H1 (cell line): ENCODE results near the gene SYNCRIP. TPM values are rescaled to one million over a fixed set of nuclear protein-coding genes. Genes with fewer than 3 reads are reported as not detected.

Experiments used
- CTCF ChIA-PET: fragments of 300-600 bp; sonication (Branson Sonifier 250); formaldehyde crosslinking; loops from one replicate; lab custom pipeline; 2021; ENCODE audit not compliant: partially characterized antibody; lab: Charles Lee
- POLR2A ChIA-PET: fragments of 300-600 bp; sonication (Branson Sonifier 250); formaldehyde crosslinking; loops from one replicate; lab custom pipeline; 2021; ENCODE audit warnings: inconsistent platforms; ENCODE audit not compliant: partially characterized antibody; lab: Charles Lee
- DNase-seq, 2 experiments: peaks; one replicate each; pipeline versions ENCODE4 v3.0.0 to v3.0.0-alpha.2; 2010 to 2022; ENCODE audit warnings: low spot score in 2 of 2, low read depth in 1 of 2, mixed read lengths in 1 of 2
- FAIRE-seq: peaks from 2 replicates; lab custom pipeline; 2011; peaks lifted over from hg19 to GRCh38; lab: Jason Lieb, UNC
- H2AFZ ChIP-seq: 2 replicates; pipeline ENCODE4 v1.8.1; 2012; ENCODE audit warnings: low read length, inconsistent platforms
- H2AK5ac ChIP-seq: 2 replicates; pipeline ENCODE4 v1.6.1; 2013; ENCODE audit warnings: low read depth, low read length
- H2BK120ac ChIP-seq: replicated peaks from 2 replicates; pipeline ENCODE3; 2013; ENCODE audit warnings: low read depth, low read length, inconsistent platforms
- H2BK12ac ChIP-seq: 2 replicates; pipeline ENCODE4 v1.6.1; 2013; ENCODE audit warnings: low read depth, low read length
- H2BK15ac ChIP-seq: 2 replicates; pipeline ENCODE4 v1.6.1; 2013; ENCODE audit warnings: low read length
- H2BK20ac ChIP-seq: 2 replicates; pipeline ENCODE4 v1.6.1; 2013; ENCODE audit warnings: low read length
- H2BK5ac ChIP-seq: 2 replicates; pipeline ENCODE4 v1.6.1; 2013; ENCODE audit warnings: low read depth, low read length
- H3K14ac ChIP-seq: 2 replicates; pipeline ENCODE4 v1.6.1; 2013; ENCODE audit warnings: inconsistent platforms; ENCODE audit not compliant: insufficient read length
- H3K18ac ChIP-seq: 2 replicates; pipeline ENCODE4 v1.6.1; 2013; ENCODE audit warnings: low read length; ENCODE audit errors: extremely low read depth
- H3K23ac ChIP-seq: 2 replicates; pipeline ENCODE4 v1.6.1; 2013; ENCODE audit warnings: inconsistent platforms; ENCODE audit not compliant: insufficient read length
- H3K23me2 ChIP-seq: 2 replicates; pipeline ENCODE4 v1.6.1; 2013; ENCODE audit warnings: low read depth, low read length
- H3K27ac ChIP-seq: 2 replicates; pipeline ENCODE4 v1.6.1; 2011; ENCODE audit warnings: low read depth, low read length, inconsistent platforms
- H3K27me3 ChIP-seq, 4 experiments: replicated peaks in 1 of 4; 1 replicate in 1 of 4; 2 replicates in 3 of 4; pipeline versions ENCODE4 v1.6.1 to v1.8.1; 2011 to 2013; ENCODE audit warnings: low read length in 3 of 4, mild to moderate bottlenecking in 3 of 4, inconsistent platforms in 2 of 4, mixed read lengths in 2 of 4, moderate library complexity in 1 of 4; ENCODE audit not compliant: control insufficient read depth in 3 of 4, insufficient read depth in 3 of 4; ENCODE audit errors: extremely low read depth in 1 of 4
- H3K36me3 ChIP-seq, 4 experiments: 2 replicates each; pipeline versions ENCODE4 v1.6.1 to v1.8.1; 2011 to 2013; ENCODE audit warnings: mild to moderate bottlenecking in 4 of 4, low read length in 3 of 4, moderate library complexity in 2 of 4, control low read depth in 1 of 4, inconsistent platforms in 1 of 4; ENCODE audit not compliant: insufficient read depth in 4 of 4, control insufficient read depth in 2 of 4
- H3K4ac ChIP-seq: replicated peaks from 2 replicates; pipeline ENCODE3; 2013; ENCODE audit warnings: low read length, low read depth, mixed read lengths, inconsistent platforms; ENCODE audit not compliant: insufficient read length
- H3K4me1 ChIP-seq, 4 experiments: replicated peaks in 1 of 4; 1 replicate in 1 of 4; 2 replicates in 3 of 4; pipeline versions ENCODE4 v1.6.1 to v1.8.1; 2011 to 2013; ENCODE audit warnings: low read length in 3 of 4, inconsistent platforms in 2 of 4, mixed read lengths in 1 of 4; ENCODE audit not compliant: insufficient read depth in 4 of 4, control insufficient read depth in 3 of 4
- H3K4me2 ChIP-seq, 2 experiments: 2 replicates each; pipeline versions ENCODE4 v1.6.1 to v1.8.1; 2011 to 2013; ENCODE audit warnings: low read depth in 2 of 2, low read length in 2 of 2, control low read depth in 1 of 2, inconsistent platforms in 1 of 2, mild to moderate bottlenecking in 1 of 2; ENCODE audit not compliant: insufficient read depth in 1 of 2
- H3K4me3 ChIP-seq, 4 experiments: fragments of 200-600, 300-600 bp in 1 of 4; sonication (generic), shearing (Covaris generic), sonication (Bioruptor Twin) in 1 of 4; 2 replicates each; pipeline versions ENCODE4 v1.5.1 to v1.8.1; 2011 to 2016; ENCODE audit warnings: low read length in 4 of 4, low read depth in 3 of 4, control low read depth in 2 of 4, inconsistent platforms in 2 of 4, mild to moderate bottlenecking in 2 of 4, mixed read lengths in 1 of 4, moderate library complexity in 1 of 4; ENCODE audit not compliant: insufficient read depth in 2 of 4; ENCODE audit errors: extremely low read depth in 1 of 4
- H3K56ac ChIP-seq: replicated peaks from 2 replicates; pipeline ENCODE3; 2013; ENCODE audit warnings: low read depth, mild to moderate bottlenecking, mixed read lengths, low read length, inconsistent platforms; ENCODE audit not compliant: insufficient read length
- H3K79me1 ChIP-seq: 2 replicates; pipeline ENCODE4 v1.6.1; 2013; ENCODE audit warnings: low read depth, low read length, control low read depth
- H3K79me2 ChIP-seq, 2 experiments: 2 replicates each; pipeline versions ENCODE4 v1.6.1 to v1.8.1; 2012 to 2013; ENCODE audit warnings: low read length in 2 of 2, mild to moderate bottlenecking in 2 of 2, inconsistent platforms in 1 of 2; ENCODE audit not compliant: insufficient read depth in 2 of 2, control insufficient read depth in 1 of 2
- H3K9ac ChIP-seq, 4 experiments: replicated peaks in 1 of 4; 1 replicate in 1 of 4; 2 replicates in 3 of 4; pipeline versions ENCODE4 v1.6.1 to v1.8.1; 2011 to 2013; ENCODE audit warnings: low read depth in 3 of 4, low read length in 3 of 4, control low read depth in 2 of 4, mild to moderate bottlenecking in 2 of 4, moderate library complexity in 2 of 4, inconsistent platforms in 1 of 4; ENCODE audit errors: extremely low read depth in 1 of 4
- H3K9me3 ChIP-seq, 2 experiments: 2 replicates each; pipeline versions ENCODE4 v1.6.1 to v1.8.1; 2012 to 2013; ENCODE audit warnings: mild to moderate bottlenecking in 2 of 2, moderate library complexity in 2 of 2, control low read depth in 1 of 2, inconsistent platforms in 1 of 2, low read depth in 1 of 2, low read length in 1 of 2, mixed read lengths in 1 of 2; ENCODE audit not compliant: insufficient read depth in 2 of 2
- H4K20me1 ChIP-seq, 2 experiments: replicated peaks in 1 of 2; 2 replicates each; pipeline versions ENCODE3 to v1.8.1; 2011 to 2013; ENCODE audit warnings: inconsistent platforms in 2 of 2, low read length in 2 of 2, mild to moderate bottlenecking in 1 of 2; ENCODE audit not compliant: insufficient read depth in 2 of 2, control insufficient read depth in 1 of 2
- H4K5ac ChIP-seq: 2 replicates; pipeline ENCODE4 v1.6.1; 2013; ENCODE audit warnings: low read length, low read depth, mixed read lengths, inconsistent platforms; ENCODE audit not compliant: insufficient read length
- H4K8ac ChIP-seq: 2 replicates; pipeline ENCODE4 v1.8.0; 2013; ENCODE audit warnings: mild to moderate bottlenecking, moderate library complexity, low read length, inconsistent platforms; ENCODE audit not compliant: insufficient read depth; ENCODE audit errors: extremely low read depth
- H4K91ac ChIP-seq: replicated peaks from 2 replicates; pipeline ENCODE3; 2013; ENCODE audit warnings: low read length, mixed read lengths, inconsistent platforms; ENCODE audit not compliant: insufficient read length
- KDM5A ChIP-seq: fragments of 200-600 bp; IDR thresholded peaks from 2 replicates; pipeline ENCODE4 v1.7.1; 2012; ENCODE audit warnings: mild to moderate bottlenecking, low read length, inconsistent platforms, mixed read lengths
- NANOG ChIP-seq: IDR thresholded peaks from 2 replicates; pipeline ENCODE4 v1.6.1; 2011; ENCODE audit warnings: low read length, low read depth, mild to moderate bottlenecking, inconsistent platforms; ENCODE audit not compliant: insufficient read depth, poor library complexity, severe bottlenecking
- RAD21 ChIP-seq, 2 experiments: IDR thresholded peaks in 1 of 2; conservative IDR thresholded peaks in 1 of 2; 2 replicates each; pipeline ENCODE4 v1.6.1; 2011; ENCODE audit warnings: low read depth in 2 of 2, low read length in 2 of 2, improper control_type of control experiment in 1 of 2, inconsistent platforms in 1 of 2, mild to moderate bottlenecking in 1 of 2, moderate library complexity in 1 of 2
- RNF2 ChIP-seq: fragments of 200-900, 300-1000 bp; sonication (generic); IDR thresholded peaks from 2 replicates; pipeline ENCODE4 v1.7.1; 2016; ENCODE audit warnings: borderline replicate concordance, low read depth, mild to moderate bottlenecking, antibody characterized with exemption, low read length; ENCODE audit not compliant: poor library complexity, severe bottlenecking; ENCODE audit errors: missing control alignments
- SP2 ChIP-seq: IDR thresholded peaks from 2 replicates; pipeline ENCODE4 v1.6.1; 2012; ENCODE audit warnings: mild to moderate bottlenecking, low read length, inconsistent platforms
- TAF1 ChIP-seq: IDR thresholded peaks from 2 replicates; pipeline ENCODE4 v1.6.1; 2011; ENCODE audit warnings: mild to moderate bottlenecking, low read depth, low read length
- TEAD4 ChIP-seq: IDR thresholded peaks from 2 replicates; pipeline ENCODE4 v1.6.1; 2012; ENCODE audit warnings: low read depth, low read length, inconsistent platforms, mixed read lengths
- YY1 ChIP-seq: IDR thresholded peaks from 2 replicates; pipeline ENCODE4 v1.6.1; 2011; ENCODE audit warnings: low read depth, mild to moderate bottlenecking, low read length
- WGBS, 2 experiments: shearing (Covaris generic) in 1 of 2; methylation state at CpG; one replicate each; pipeline versions ENCODE4 v1.1.6 to v1.1.7; 2013 to 2015; ENCODE audit warnings: low lambda C conversion rate in 2 of 2, mixed read lengths in 2 of 2, inconsistent platforms in 1 of 2, low coverage in 1 of 2, missing lambda C conversion rate in 1 of 2; ENCODE audit not compliant: insufficient replicate concordance in 2 of 2, insufficient coverage in 1 of 2, insufficient read length in 1 of 2; ENCODE audit errors: extremely low coverage in 1 of 2, missing lambda C conversion rate in 1 of 2; 5-methylcytosine and 5-hydroxymethylcytosine counted together
- polyA plus RNA-seq, 7 experiments: library from polyadenylated mRNA; depleted of rRNA in 3 of 7; stranded (reverse) in 5 of 7; unstranded in 2 of 7; fragments of >200 nt in 5 of 7; fragments of 200-250 nt in 2 of 7; gene quantifications; 1 replicate in 5 of 7; 2 replicates in 1 of 7; 4 replicates in 1 of 7; pipeline versions ENCODE4 v1.2.1 to v1.2.3, GENCODE V29; 2011 to 2013; ENCODE audit warnings: missing spikeins in 2 of 7, mixed read lengths in 2 of 7
- total RNA-seq: library from RNA; stranded (reverse); fragmentation: NEBNext Ultra II Directional; extraction: Animal tissue kit (Norgen Biotek cat#: 25700); gene quantifications from 2 replicates; pipeline ENCODE4 v1.2.1, GENCODE V29; 2021
- TF ChIP-seq, protein P1 (sequence below): IDR thresholded peaks from 2 replicates; pipeline ENCODE4 v1.6.1; 2012; ENCODE audit warnings: inconsistent platforms

The SYNCRIP gene
- total and polyA plus RNA-seq, 2 of the 8 experiments (the other 6 are each of a cell fraction or from before 2014, with no cell fraction given) = 16.8 to 219 TPM

DNA sequence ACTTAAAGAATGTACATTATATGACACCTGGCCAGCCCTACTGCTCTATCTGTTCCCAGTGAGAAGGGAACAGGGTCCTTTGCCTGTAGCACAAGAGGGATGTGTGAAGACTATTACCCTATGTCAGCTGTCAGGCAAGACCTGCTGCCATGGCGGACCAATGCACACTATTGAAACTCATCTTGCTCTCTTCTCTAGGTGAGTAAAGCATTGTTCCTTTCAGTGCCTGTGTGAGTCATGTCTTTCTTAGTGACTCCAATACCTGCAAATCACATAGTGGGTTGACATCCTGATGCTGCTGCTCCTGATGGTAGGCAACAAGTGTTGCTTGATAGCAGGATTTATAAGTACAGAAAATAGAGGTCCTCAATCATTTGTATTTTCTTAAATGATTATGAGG lies 48.8 kb upstream of the SYNCRIP start:
- H3K9me3 ChIP-seq = no peaks in the 10 kb centered on the region
- H3K56ac ChIP-seq = no peak overlapping the region
- 93% methylated on average over 1 of the region's 1 CpG; no CpG with 5 or more reads in 1 of the 2 experiments for WGBS, 2 experiments
- H2AK5ac ChIP-seq = no peak overlapping the region
- no peak overlapping the region for H2BK120ac ChIP-seq
- no peak overlapping the region for H3K14ac ChIP-seq
- H2BK15ac ChIP-seq = no peak overlapping the region
- H3K27me3 ChIP-seq = no peaks in the 10 kb centered on the region
- H3K4me3 ChIP-seq = no peak overlapping the region
- no peak overlapping the region for H3K9ac ChIP-seq
- no peak overlapping the region for H3K27ac ChIP-seq
- H2AFZ ChIP-seq = no peak overlapping the region
- H3K4me2 ChIP-seq = no peak overlapping the region
- TF ChIP-seq, protein P1, sequence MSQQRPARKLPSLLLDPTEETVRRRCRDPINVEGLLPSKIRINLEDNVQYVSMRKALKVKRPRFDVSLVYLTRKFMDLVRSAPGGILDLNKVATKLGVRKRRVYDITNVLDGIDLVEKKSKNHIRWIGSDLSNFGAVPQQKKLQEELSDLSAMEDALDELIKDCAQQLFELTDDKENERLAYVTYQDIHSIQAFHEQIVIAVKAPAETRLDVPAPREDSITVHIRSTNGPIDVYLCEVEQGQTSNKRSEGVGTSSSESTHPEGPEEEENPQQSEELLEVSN = no peak
- TF ChIP-seq NANOG = no peak
- no peak for TF ChIP-seq SP2
- TF ChIP-seq KDM5A = no peak
- no peak for TF ChIP-seq YY1
- TF ChIP-seq RAD21 (IDR thresholded peaks at IDR 0.05 in 1 of 2, conservative IDR thresholded peaks at IDR 0.05 in 1 of 2; ENCODE audit: low read depth in 2 of 2, low read length in 2 of 2) = no peak
- TF ChIP-seq TAF1 = no peak
- TF ChIP-seq RNF2 = no peak
- no peak for TF ChIP-seq TEAD4
- no peak for DNase-seq
- no peak overlapping the region for H2BK20ac ChIP-seq
- no peaks in the 10 kb centered on the region for H3K36me3 ChIP-seq
- ChIA-PET POLR2A (interaction anchor here (3.4 kb wide), 1 partner anchor 14 kb away, joined by 35 read pairs; no protein-coding TSS in a partner anchor), CTCF (no interaction called here)
- H2BK12ac ChIP-seq = no peak overlapping the region
- no peak overlapping the region for H4K5ac ChIP-seq
- H4K8ac ChIP-seq = no peak overlapping the region
- H3K4me1 ChIP-seq = no peaks in the 10 kb centered on the region
- H3K79me1 ChIP-seq = no peaks in the 10 kb centered on the region
- H4K91ac ChIP-seq = no peak overlapping the region
- no peak overlapping the region for H2BK5ac ChIP-seq
- H3K18ac ChIP-seq = no peak overlapping the region
- no peaks in the 10 kb centered on the region for H3K79me2 ChIP-seq
- H3K23ac ChIP-seq = no peak overlapping the region
- H3K4ac ChIP-seq = no peak overlapping the region
- no peak for FAIRE-seq
- H3K23me2 ChIP-seq = no peaks in the 10 kb centered on the region
- no peaks in the 10 kb centered on the region for H4K20me1 ChIP-seq
